ENCODE measurements around the gene TRAPPC3L.

Gene TRAPPC3L

GRCh38 chr6:116450769-116451740 is 94.4 kb downstream of the TRAPPC3L start:
- H3K4me1 ChIP-seq (ENCODE audit: control insufficient read depth in 1 of 2, insufficient read depth in 1 of 2, low read depth in 1 of 2, low read length in 1 of 2) = peaks cover 62 to 63% of the 10 kb centered on the region in 2 experiments
- no peaks in the 10 kb centered on the region for H3K27me3 ChIP-seq
- peak overlapping the region; percentile 87 for H3K27ac ChIP-seq
- H3K36me3 ChIP-seq = no peaks in the 10 kb centered on the region
- H3K9me3 ChIP-seq = no peaks in the 10 kb centered on the region
- H3K4me3 ChIP-seq (ENCODE audit: low read depth in 1 of 2, low read length in 1 of 2) = peak overlapping the region; percentile 2 to 26
- TF ChIP-seq CTCF (IDR thresholded peaks at IDR 0.05) = no peak

- Histone ChIP-seq H3K27me3 (no peaks in the 10 kb centered on the region), H3K4me3 (ENCODE audit: low read depth in 1 of 2, low read length in 1 of 2) (peak overlapping the region in 1 of 2 experiments; percentile 26), H3K36me3 (no peaks in the 10 kb centered on the region), H3K27ac (peak overlapping the region; percentile 87), H3K9me3 (no peaks in the 10 kb centered on the region), H3K4me1 (ENCODE audit: control insufficient read depth in 1 of 2, insufficient read depth in 1 of 2, low read depth in 1 of 2, low read length in 1 of 2) (peaks cover 65 to 71% of the 10 kb centered on the region in 2 experiments)
- TF ChIP-seq CTCF (IDR thresholded peaks at IDR 0.05) = no peak
Measured at GRCh38 chr6:116450185-116450710, 95.2 kb downstream of the TRAPPC3L start.

- H3K27me3 ChIP-seq = no peaks in the 10 kb centered on the region
Measured at GRCh38 chr6:116449565-116449964, 95.9 kb downstream of the TRAPPC3L start.

GRCh38 chr6:116447496-116448011 is 97.9 kb downstream of the TRAPPC3L start:
- Histone ChIP-seq H3K4me3 (ENCODE audit: low read depth in 1 of 2, low read length in 1 of 2) (peak overlapping the region in 1 of 2 experiments; percentile 20), H3K9me3 (no peaks in the 10 kb centered on the region), H3K27ac (peak overlapping the region; percentile 79), H3K27me3 (no peaks in the 10 kb centered on the region), H3K36me3 (no peaks in the 10 kb centered on the region), H3K4me1 (ENCODE audit: control insufficient read depth in 1 of 2, insufficient read depth in 1 of 2, low read depth in 1 of 2, low read length in 1 of 2) (peaks cover 65 to 84% of the 10 kb centered on the region in 2 experiments)
- no peak for TF ChIP-seq CTCF (IDR thresholded peaks at IDR 0.05)

More at GRCh38 chr6:116449565-116449964, 95.9 kb downstream of the TRAPPC3L start:
- no peak overlapping the region for H3K4me3 ChIP-seq (ENCODE audit: low read depth in 1 of 2, low read length in 1 of 2)
- no peaks in the 10 kb centered on the region for H3K36me3 ChIP-seq
- no peaks in the 10 kb centered on the region for H3K9me3 ChIP-seq
- peaks cover 65 to 77% of the 10 kb centered on the region in 2 experiments for H3K4me1 ChIP-seq (ENCODE audit: control insufficient read depth in 1 of 2, insufficient read depth in 1 of 2, low read depth in 1 of 2, low read length in 1 of 2)
- H3K27ac ChIP-seq = peak overlapping the region; percentile 87
- TF ChIP-seq CTCF (IDR thresholded peaks at IDR 0.05) = no peak

- H3K27me3 ChIP-seq = no peaks in the 10 kb centered on the region
- peaks cover 62 to 80% of the 10 kb centered on the region in 2 experiments for H3K4me1 ChIP-seq (ENCODE audit: control insufficient read depth in 1 of 2, insufficient read depth in 1 of 2, low read depth in 1 of 2, low read length in 1 of 2)
- no peak for TF ChIP-seq CTCF (IDR thresholded peaks at IDR 0.05)
- H3K9me3 ChIP-seq = no peaks in the 10 kb centered on the region
- peak overlapping the region; percentile 79 for H3K27ac ChIP-seq
- H3K36me3 ChIP-seq = no peaks in the 10 kb centered on the region
- peak overlapping the region in 1 of 2 experiments; percentile 20 for H3K4me3 ChIP-seq (ENCODE audit: low read depth in 1 of 2, low read length in 1 of 2)
Measured at GRCh38 chr6:116447052-116447451, 98.4 kb downstream of the TRAPPC3L start.
